ENCODE results near the gene ASAP3.

GRCh38 chr1:23417570-23417969 is 66.4 kb downstream of the ASAP3 start:
- no peak for TF ChIP-seq CTCF (conservative IDR thresholded peaks at IDR 0.05; ENCODE audit: low read length)
- no peak for TF ChIP-seq EZH2phosphoT487 (IDR thresholded peaks at IDR 0.05; ENCODE audit: borderline replicate concordance)
